HG03103 (cell line): ENCODE data around the gene CBX8.
"Not testable (repeated sequence)": the region's sequence is repeated elsewhere in the genome, so short reads cannot be mapped to it uniquely, and the experiment has no call there.

Experiments used
- ATAC-seq: cut with Tn5 transposase; IDR thresholded peaks from one replicate; pipeline ENCODE4 v1.9.1; 2021; ENCODE audit warnings: low read depth; ENCODE audit not compliant: unreplicated experiment

CBX8 gene

GRCh38 chr17:79757140-79757745 is 39.6 kb downstream of the CBX8 start:
- no peak for ATAC-seq

DNA sequence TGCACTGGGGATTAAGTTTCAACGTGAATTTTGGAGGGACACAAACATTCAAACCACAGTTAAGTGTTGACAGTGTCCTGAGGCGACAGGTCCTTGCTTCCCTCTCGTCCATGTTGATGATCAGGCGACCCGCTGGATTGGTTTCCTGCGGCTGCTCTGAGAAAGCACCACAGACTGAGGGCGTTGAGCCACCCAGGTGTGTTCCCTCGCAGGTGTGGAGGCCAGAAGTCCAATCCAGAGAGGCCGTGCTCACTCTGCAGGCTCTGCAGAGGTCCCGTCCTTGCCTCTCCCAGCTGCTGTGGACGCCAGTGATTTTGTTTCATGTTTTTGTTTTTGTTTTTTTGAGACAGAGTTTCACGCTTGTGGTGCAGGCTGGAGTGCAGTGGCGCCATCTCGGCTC is 41.3 kb downstream of the CBX8 start:
- ATAC-seq = no peak

- ATAC-seq = not testable (repeated sequence)
These were observed 42.0 kb downstream of the CBX8 start for GRCh38 chr17:79754903-79755302.

GRCh38 chr17:79754370-79754769 is 42.5 kb downstream of the CBX8 start:
- ATAC-seq = no peak

- ATAC-seq = no peak
These were observed 44.7 kb downstream of the CBX8 start for GRCh38 chr17:79752175-79752574.

DNA sequence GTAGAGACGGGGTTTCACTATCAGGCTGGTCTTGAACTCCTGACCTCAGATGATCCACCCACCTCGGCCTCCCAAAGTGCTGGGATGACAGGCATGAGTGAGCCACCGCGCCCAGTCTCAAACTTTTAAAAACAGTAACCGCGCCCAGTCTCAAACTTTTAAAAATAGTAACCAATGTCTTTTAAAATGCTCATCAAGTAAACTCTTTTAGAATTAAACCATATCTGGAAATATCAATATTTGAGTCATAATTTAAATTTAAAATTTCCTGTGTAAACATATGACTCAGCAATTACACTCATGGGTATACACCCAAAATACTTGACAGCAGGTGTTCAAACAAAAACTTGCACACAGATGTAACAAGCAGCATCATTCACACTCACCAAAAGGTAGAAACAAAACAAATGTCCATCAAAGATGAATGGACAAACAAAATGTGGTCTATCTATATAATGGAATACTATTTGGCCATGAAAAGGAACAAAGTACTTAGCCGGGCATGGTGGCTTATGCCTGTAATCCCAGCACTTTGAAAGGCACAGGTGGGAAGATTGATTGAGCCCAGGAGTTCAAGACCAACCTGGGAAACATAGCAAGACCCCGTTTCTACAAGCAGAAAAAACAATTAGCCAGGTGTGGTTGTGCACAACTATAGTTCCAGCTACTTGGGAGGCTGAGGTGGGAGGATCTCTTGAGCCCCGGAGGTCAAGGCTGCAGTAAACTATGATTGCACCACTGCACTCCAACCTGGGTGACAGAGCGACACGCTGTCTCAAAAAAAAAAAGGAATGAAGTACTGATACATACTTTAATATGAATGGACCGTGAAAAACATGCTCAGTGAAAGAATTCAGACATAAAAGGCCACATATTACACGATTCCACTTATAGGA is 46.0 kb downstream of the CBX8 start:
- no peak for ATAC-seq

- no peak for ATAC-seq
These were observed 46.9 kb downstream of the CBX8 start for GRCh38 chr17:79749958-79750357.

DNA sequence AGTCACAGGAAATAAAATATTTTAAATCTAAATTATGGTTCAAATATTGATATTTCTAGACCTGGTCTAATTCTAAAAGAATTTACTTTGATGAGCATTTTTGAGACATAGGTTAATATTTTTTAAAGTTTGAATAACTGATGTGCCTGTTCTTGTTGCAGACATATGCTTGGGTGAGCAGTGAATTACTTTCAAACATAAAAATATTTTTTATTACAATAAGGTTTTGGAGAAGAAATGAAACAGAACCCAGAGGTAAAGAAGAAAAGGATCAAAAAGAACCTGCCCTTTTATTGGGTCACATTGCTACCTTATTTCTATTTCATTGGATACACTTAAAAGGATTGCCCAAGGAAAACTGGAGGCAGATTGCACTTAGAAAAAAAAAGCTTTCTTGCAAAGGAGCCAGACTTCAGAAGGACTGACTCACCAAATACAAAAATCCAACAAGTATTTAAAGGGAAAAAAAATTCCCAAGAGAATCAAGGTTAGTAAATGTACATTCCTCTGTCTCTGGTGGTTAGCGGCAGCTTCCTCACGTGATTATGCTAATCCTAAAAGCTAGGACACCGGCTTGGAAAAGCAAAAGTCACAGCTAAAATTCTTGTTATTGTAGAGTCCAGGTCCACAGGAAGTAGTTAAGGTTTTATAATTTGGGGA is 47.6 kb downstream of the CBX8 start:
- no peak for ATAC-seq

DNA sequence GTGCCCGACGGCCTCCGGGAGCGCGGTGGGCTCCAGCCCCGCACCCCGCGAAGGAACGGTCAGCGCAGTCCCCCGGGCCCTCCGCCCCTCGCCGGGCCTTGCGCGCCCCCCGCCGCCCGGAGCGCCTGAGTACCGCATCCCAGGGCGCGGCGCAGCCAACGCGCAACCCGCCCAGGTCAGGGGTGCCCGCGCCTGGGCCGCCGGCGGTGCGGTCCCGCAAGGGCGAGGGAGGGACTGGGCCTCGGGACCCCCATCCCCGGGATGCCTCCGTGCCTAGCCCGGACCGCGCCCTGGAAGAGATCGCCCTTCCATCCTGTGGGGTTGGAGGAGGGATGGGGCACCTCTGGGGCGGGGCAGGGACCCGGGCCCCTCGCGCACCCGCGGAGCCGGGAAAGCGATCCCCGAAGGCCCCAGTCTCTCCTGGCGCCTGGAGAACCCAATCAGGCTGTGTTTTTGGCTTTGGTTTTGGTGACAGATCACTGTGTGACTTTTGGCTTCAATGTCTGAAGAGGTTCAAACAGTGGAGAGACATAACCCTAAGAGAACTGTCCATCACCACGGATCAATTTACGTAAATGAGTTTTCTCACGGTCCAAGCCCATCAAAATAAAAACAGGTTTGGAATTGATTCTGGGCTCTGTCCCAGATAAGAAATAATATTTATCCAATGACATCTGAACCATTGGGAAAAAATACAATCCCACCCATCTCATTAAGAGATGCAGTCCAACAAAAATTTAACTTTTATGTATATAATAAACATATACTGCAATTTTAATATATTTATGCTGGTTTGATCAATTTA is 48.4 kb downstream of the CBX8 start:
- no peak for ATAC-seq

GRCh38 chr17:79747508-79748294 is 49.2 kb downstream of the CBX8 start:
- no peak for ATAC-seq

DNA sequence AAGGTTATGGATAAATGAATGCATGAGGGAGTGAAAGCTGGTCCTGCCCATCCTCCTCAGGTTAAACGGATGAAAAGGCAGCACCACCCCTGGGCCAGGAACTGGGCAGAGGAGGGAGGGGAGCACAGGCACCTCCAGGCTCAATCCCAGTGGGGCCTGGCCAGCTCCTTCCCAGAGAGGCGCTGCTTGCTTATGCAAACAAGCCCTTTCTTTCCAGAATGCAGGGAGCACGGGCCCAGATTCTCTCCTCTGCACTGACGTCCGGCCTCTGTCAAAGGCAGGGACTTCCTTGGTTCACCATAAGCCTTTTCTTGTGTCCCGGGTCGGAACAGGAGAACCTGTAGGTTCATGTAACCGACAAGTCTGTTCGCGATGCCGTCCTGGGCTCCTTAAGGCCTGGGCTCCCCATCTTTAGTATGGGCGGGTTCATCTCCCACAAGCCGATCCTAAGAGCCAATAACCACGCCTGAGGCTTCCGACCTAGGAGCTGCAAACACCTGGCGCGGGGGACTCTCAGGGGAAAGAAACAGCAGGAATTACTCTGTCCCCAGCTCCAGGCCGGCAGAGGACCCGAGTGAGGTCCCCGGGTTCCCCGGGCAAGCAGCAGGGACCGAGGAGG is 49.9 kb downstream of the CBX8 start:
- ATAC-seq = no peak

- no peak for ATAC-seq
These were observed 51.2 kb downstream of the CBX8 start for GRCh38 chr17:79745641-79746105.

- no peak for ATAC-seq
These were observed 53.3 kb downstream of the CBX8 start for GRCh38 chr17:79743614-79744013.

DNA sequence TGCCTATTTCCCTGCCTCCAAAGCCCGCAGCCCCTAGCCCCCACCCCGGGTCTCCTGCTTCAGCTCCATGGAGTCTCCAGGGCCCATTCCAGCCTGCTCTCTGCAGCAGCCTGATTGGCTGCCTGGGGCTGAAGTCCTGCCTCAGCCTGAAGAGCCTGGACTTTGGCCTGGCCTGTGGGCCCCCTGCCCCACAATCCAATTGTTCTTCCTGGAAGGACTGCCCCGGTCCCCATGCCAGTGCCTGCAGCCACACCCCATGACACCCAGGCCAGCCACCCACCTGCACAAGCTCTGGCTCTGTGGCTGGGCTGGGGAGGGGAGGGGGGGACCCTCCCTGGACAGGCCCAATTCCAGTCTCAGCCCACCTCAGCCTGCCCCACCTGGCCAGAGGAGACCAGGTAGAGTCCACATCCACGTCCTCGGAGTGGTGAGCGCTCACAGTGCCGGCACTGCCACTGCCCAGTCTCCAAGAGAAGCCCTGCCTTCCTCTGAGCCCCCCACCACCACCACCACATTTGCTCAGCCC is 53.9 kb downstream of the CBX8 start:
- ATAC-seq = no peak

DNA sequence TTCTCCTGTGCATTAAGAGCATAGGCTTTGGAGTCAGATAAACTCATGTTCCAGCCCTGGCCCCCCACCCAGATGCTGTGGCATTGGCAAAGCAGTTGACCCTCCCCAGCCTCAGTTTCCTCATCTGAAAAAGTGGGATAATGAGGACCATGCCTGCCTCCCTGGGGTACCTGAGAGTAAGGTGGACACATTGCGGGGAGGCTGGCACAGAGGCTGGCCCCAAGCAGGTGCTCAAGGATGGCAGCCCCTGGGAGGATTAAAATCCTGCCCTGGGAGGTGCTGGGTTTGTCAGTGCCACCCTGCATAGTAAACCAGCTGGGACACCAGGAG is 54.3 kb downstream of the CBX8 start:
- ATAC-seq = no peak
